Mesenchymal stem cell (in vitro differentiated cells and primary cell): ENCODE measurements around the gene RAB35.
A peak's percentile ranks its signal among the peaks of the same experiment; 100 is the strongest.

Experiments
- DNase-seq: peaks from one replicate; pipeline ENCODE4 v3.0.0-alpha.2; 2013
- H2AFZ ChIP-seq: one replicate; pipeline ENCODE4 v1.6.1; 2013; ENCODE audit warnings: low read depth, mild to moderate bottlenecking, control low read depth, inconsistent platforms, low read length, moderate library complexity
- H2AK5ac ChIP-seq: 2 replicates; pipeline ENCODE4 v1.6.1; 2013; ENCODE audit warnings: low read length, moderate library complexity, mild to moderate bottlenecking, inconsistent platforms; ENCODE audit not compliant: severe bottlenecking
- H2BK120ac ChIP-seq: one replicate; pipeline ENCODE4 v1.6.1; 2013; ENCODE audit warnings: low read depth, mild to moderate bottlenecking, inconsistent platforms, low read length, moderate library complexity
- H2BK12ac ChIP-seq, 2 experiments: one replicate each; pipeline ENCODE4 v1.6.1; 2013; ENCODE audit warnings: inconsistent platforms in 2 of 2, low read length in 2 of 2, mild to moderate bottlenecking in 2 of 2, moderate library complexity in 2 of 2, control low read depth in 1 of 2
- H2BK15ac ChIP-seq: one replicate; pipeline ENCODE4 v1.6.1; 2013; ENCODE audit warnings: mild to moderate bottlenecking, low read depth, inconsistent platforms; ENCODE audit not compliant: poor library complexity, severe bottlenecking
- H2BK5ac ChIP-seq: 2 replicates; pipeline ENCODE4 v1.6.1; 2013; ENCODE audit warnings: low read depth, mild to moderate bottlenecking, low read length, control low read depth, inconsistent platforms; ENCODE audit not compliant: poor library complexity, severe bottlenecking
- H3K14ac ChIP-seq, 2 experiments: one replicate each; pipeline ENCODE4 v1.6.1; 2013; ENCODE audit warnings: inconsistent platforms in 2 of 2, low read length in 2 of 2, control low read depth in 1 of 2, mild to moderate bottlenecking in 1 of 2, moderate library complexity in 1 of 2
- H3K18ac ChIP-seq, 2 experiments: one replicate each; pipeline ENCODE4 v1.6.1; 2013; ENCODE audit warnings: inconsistent platforms in 2 of 2, low read length in 2 of 2, control low read depth in 1 of 2, low read depth in 1 of 2, mild to moderate bottlenecking in 1 of 2
- H3K23ac ChIP-seq, 2 experiments: one replicate each; pipeline ENCODE4 v1.6.1; 2013; ENCODE audit warnings: inconsistent platforms in 2 of 2, low read length in 2 of 2, mild to moderate bottlenecking in 2 of 2, moderate library complexity in 2 of 2, control low read depth in 1 of 2
- H3K27ac ChIP-seq: 2 replicates; pipeline ENCODE4 v1.5.1; 2013; ENCODE audit warnings: mild to moderate bottlenecking, moderate library complexity, low read length, control low read depth, inconsistent platforms; ENCODE audit not compliant: poor library complexity, severe bottlenecking
- H3K27me3 ChIP-seq, 2 experiments: 2 replicates each; pipeline versions ENCODE4 v1.6.1 to v1.7.0; 2013; ENCODE audit warnings: low read length in 2 of 2, mild to moderate bottlenecking in 2 of 2, moderate library complexity in 2 of 2, control low read depth in 1 of 2, inconsistent platforms in 1 of 2; ENCODE audit not compliant: control insufficient read depth in 1 of 2, insufficient read depth in 1 of 2
- H3K36me3 ChIP-seq, 2 experiments: 2 replicates each; pipeline versions ENCODE4 v1.6.1 to v1.7.0; 2013; ENCODE audit warnings: low read length in 2 of 2, control low read depth in 1 of 2, inconsistent platforms in 1 of 2, low read depth in 1 of 2, mild to moderate bottlenecking in 1 of 2; ENCODE audit not compliant: insufficient read depth in 2 of 2, control insufficient read depth in 1 of 2
- H3K4ac ChIP-seq, 2 experiments: one replicate each; pipeline ENCODE4 v1.6.1; 2013; ENCODE audit warnings: inconsistent platforms in 2 of 2, low read length in 2 of 2, mild to moderate bottlenecking in 2 of 2, moderate library complexity in 2 of 2, control low read depth in 1 of 2, low read depth in 1 of 2
- H3K4me1 ChIP-seq: 2 replicates; pipeline ENCODE4 v1.6.1; 2013; ENCODE audit warnings: low read depth, low read length, control low read depth; ENCODE audit not compliant: control insufficient read depth, insufficient read depth
- H3K4me2 ChIP-seq: 2 replicates; pipeline ENCODE4 v1.6.1; 2013; ENCODE audit warnings: low read length, mild to moderate bottlenecking, inconsistent platforms; ENCODE audit not compliant: poor library complexity, severe bottlenecking
- H3K4me3 ChIP-seq, 2 experiments: 2 replicates each; pipeline versions ENCODE4 v1.5.1 to v1.7.0; 2013; ENCODE audit warnings: low read length in 2 of 2, mild to moderate bottlenecking in 2 of 2, control low read depth in 1 of 2, low read depth in 1 of 2; ENCODE audit not compliant: insufficient read depth in 1 of 2
- H3K79me1 ChIP-seq: replicated peaks from 2 replicates; pipeline ENCODE4 v1.6.1; 2013; ENCODE audit warnings: mild to moderate bottlenecking, control low read depth, low read length, inconsistent platforms; ENCODE audit not compliant: poor library complexity, severe bottlenecking
- H3K9ac ChIP-seq: 2 replicates; pipeline ENCODE4 v1.7.0; 2013; ENCODE audit warnings: mild to moderate bottlenecking, low read length, moderate library complexity
- H3K9me3 ChIP-seq: 2 replicates; pipeline ENCODE4 v1.7.0; 2013; ENCODE audit warnings: mild to moderate bottlenecking, low read length; ENCODE audit not compliant: control insufficient read depth
- H4K8ac ChIP-seq: one replicate; pipeline ENCODE4 v1.6.1; 2013; ENCODE audit warnings: inconsistent platforms, mild to moderate bottlenecking, low read length, moderate library complexity
- H4K91ac ChIP-seq: one replicate; pipeline ENCODE4 v1.6.1; 2013; ENCODE audit warnings: mild to moderate bottlenecking, low read length, inconsistent platforms
- WGBS: methylation state at CpG from one replicate; pipeline ENCODE4 v1.1.7; 2013; ENCODE audit warnings: mixed read lengths; 5-methylcytosine and 5-hydroxymethylcytosine counted together

RAB35 gene

GRCh38 chr12:120130011-120130410, 13.5 kb upstream of the RAB35 start:
- Histone ChIP-seq H2BK5ac (no peak overlapping the region), H3K4me2 (no peak overlapping the region), H3K9me3 (no peaks in the 10 kb centered on the region), H2AFZ (no peak overlapping the region), H4K91ac (no peak overlapping the region), H2BK15ac (no peak overlapping the region), H3K36me3 (peaks cover 96% of the 10 kb centered on the region in 2 experiments), H2BK12ac (no peak overlapping the region), H2AK5ac (no peak overlapping the region), H3K4me3 (no peak overlapping the region), H3K4me1 (no peaks in the 10 kb centered on the region), H3K4ac (no peak overlapping the region), H3K27ac (no peak overlapping the region), H3K79me1 (peaks cover 31% of the 10 kb centered on the region), H3K9ac (no peak overlapping the region), H4K8ac (no peak overlapping the region), H3K27me3 (no peaks in the 10 kb centered on the region), H3K18ac (no peak overlapping the region), H3K23ac (no peak overlapping the region), H2BK120ac (no peak overlapping the region), H3K14ac (no peak overlapping the region)
- no peak for DNase-seq
- WGBS = 98% methylated on average over 6 of the region's 6 CpGs

- no peak for DNase-seq
- Histone ChIP-seq H3K4me2 (no peak overlapping the region), H3K27me3 (no peaks in the 10 kb centered on the region), H3K79me1 (peaks cover 10% of the 10 kb centered on the region), H3K14ac (no peak overlapping the region), H3K4ac (no peak overlapping the region), H2AFZ (no peak overlapping the region), H4K91ac (no peak overlapping the region), H4K8ac (no peak overlapping the region), H2BK15ac (no peak overlapping the region), H3K36me3 (peaks cover 63 to 65% of the 10 kb centered on the region in 2 experiments), H3K4me3 (no peak overlapping the region), H3K9me3 (no peaks in the 10 kb centered on the region), H2BK12ac (no peak overlapping the region), H2AK5ac (no peak overlapping the region), H3K4me1 (no peaks in the 10 kb centered on the region), H3K9ac (peak overlapping the region; percentile 50), H2BK5ac (no peak overlapping the region), H2BK120ac (no peak overlapping the region), H3K27ac (no peak overlapping the region), H3K18ac (no peak overlapping the region), H3K23ac (no peak overlapping the region)
- WGBS = 81% methylated on average over 2 of the region's 2 CpGs
Measured at GRCh38 chr12:120126635-120127005, 10.1 kb upstream of the RAB35 start.

GRCh38 chr12:120125792-120126634, 9.5 kb upstream of the RAB35 start:
- peaks cover 6% of the 10 kb centered on the region for H3K79me1 ChIP-seq
- 96% methylated on average over 6 of the region's 6 CpGs for WGBS
- no peaks in the 10 kb centered on the region for H3K4me1 ChIP-seq
- H3K27ac ChIP-seq = no peak overlapping the region
- H4K91ac ChIP-seq = no peak overlapping the region
- no peak overlapping the region for H2AK5ac ChIP-seq
- no peak overlapping the region for H2AFZ ChIP-seq
- H3K23ac ChIP-seq = no peak overlapping the region
- peak; percentile 29 for DNase-seq
- H2BK15ac ChIP-seq = no peak overlapping the region
- peak overlapping the region; percentile 57 for H4K8ac ChIP-seq
- H3K9me3 ChIP-seq = no peaks in the 10 kb centered on the region
- no peak overlapping the region for H2BK12ac ChIP-seq
- H3K4me2 ChIP-seq = no peak overlapping the region
- H3K36me3 ChIP-seq = peaks cover 56 to 59% of the 10 kb centered on the region in 2 experiments
- no peak overlapping the region for H3K4ac ChIP-seq
- H3K4me3 ChIP-seq = no peak overlapping the region
- no peak overlapping the region for H2BK120ac ChIP-seq
- no peak overlapping the region for H3K14ac ChIP-seq
- no peaks in the 10 kb centered on the region for H3K27me3 ChIP-seq
- no peak overlapping the region for H2BK5ac ChIP-seq
- H3K18ac ChIP-seq = peak overlapping the region in 1 of 2 experiments; percentile 11
- peak overlapping the region; percentile 50 for H3K9ac ChIP-seq

- Histone ChIP-seq H3K79me1 (peaks cover 4% of the 10 kb centered on the region), H3K9me3 (no peaks in the 10 kb centered on the region), H2AFZ (no peak overlapping the region), H3K4me2 (no peak overlapping the region), H3K18ac (no peak overlapping the region), H3K4ac (no peak overlapping the region), H2BK12ac (no peak overlapping the region), H3K36me3 (peaks cover 47 to 50% of the 10 kb centered on the region in 2 experiments), H4K8ac (no peak overlapping the region), H3K9ac (no peak overlapping the region), H3K23ac (no peak overlapping the region), H3K4me1 (no peaks in the 10 kb centered on the region), H2AK5ac (no peak overlapping the region), H2BK120ac (no peak overlapping the region), H3K4me3 (no peak overlapping the region), H3K27me3 (no peaks in the 10 kb centered on the region), H4K91ac (no peak overlapping the region), H2BK5ac (no peak overlapping the region), H3K27ac (no peak overlapping the region), H3K14ac (no peak overlapping the region), H2BK15ac (no peak overlapping the region)
- 98% methylated on average over 4 of the region's 4 CpGs for WGBS
- DNase-seq = no peak
Measured at GRCh38 chr12:120125029-120125428, 8.5 kb upstream of the RAB35 start.
